Neural crest cell (in vitro differentiated cells): ENCODE results near the gene NOD1. TPM values are rescaled to one million over a fixed set of nuclear protein-coding genes. Genes with fewer than 3 reads are reported as not detected.

Source experiments
- DNase-seq: peaks from one replicate; pipeline ENCODE4 v3.0.0; 2021; ENCODE audit warnings: low read depth, mixed read lengths, low spot score
- H3K27ac Mint-ChIP-seq: one replicate; pipeline ENCODE4 v1.8.0; 2021; ENCODE audit warnings: mild to moderate bottlenecking, mixed read lengths; ENCODE audit not compliant: unreplicated experiment
- H3K27me3 Mint-ChIP-seq: 2 replicates; pipeline ENCODE4 v1.8.0; 2021; ENCODE audit warnings: low read depth, mild to moderate bottlenecking, mixed read lengths
- H3K36me3 Mint-ChIP-seq: 2 replicates; pipeline ENCODE4 v1.8.0; 2021; ENCODE audit warnings: low read depth, mild to moderate bottlenecking, mixed read lengths
- H3K4me1 Mint-ChIP-seq: 2 replicates; pipeline ENCODE4 v1.8.0; 2021; ENCODE audit warnings: mixed read lengths
- H3K4me3 Mint-ChIP-seq: one replicate; pipeline ENCODE4 v1.8.0; 2021; ENCODE audit warnings: mild to moderate bottlenecking, mixed read lengths
- H3K9me3 Mint-ChIP-seq: 2 replicates; pipeline ENCODE4 v1.8.0; 2021; ENCODE audit warnings: mixed read lengths
- total RNA-seq: library from RNA; stranded (reverse); gene quantifications from 2 replicates; pipeline ENCODE4 v1.2.1, GENCODE V29; 2021
- TF ChIP-seq, protein P1 (sequence below): fragments of 200-600 bp; sonication (generic); conservative IDR thresholded peaks from 2 replicates; pipeline ENCODE4 v1.5.0; 2021; ENCODE audit warnings: antibody characterized with exemption, mild to moderate bottlenecking

The NOD1 gene
- total RNA-seq, 1 donor from 2014 or later = 8.1 TPM

DNA sequence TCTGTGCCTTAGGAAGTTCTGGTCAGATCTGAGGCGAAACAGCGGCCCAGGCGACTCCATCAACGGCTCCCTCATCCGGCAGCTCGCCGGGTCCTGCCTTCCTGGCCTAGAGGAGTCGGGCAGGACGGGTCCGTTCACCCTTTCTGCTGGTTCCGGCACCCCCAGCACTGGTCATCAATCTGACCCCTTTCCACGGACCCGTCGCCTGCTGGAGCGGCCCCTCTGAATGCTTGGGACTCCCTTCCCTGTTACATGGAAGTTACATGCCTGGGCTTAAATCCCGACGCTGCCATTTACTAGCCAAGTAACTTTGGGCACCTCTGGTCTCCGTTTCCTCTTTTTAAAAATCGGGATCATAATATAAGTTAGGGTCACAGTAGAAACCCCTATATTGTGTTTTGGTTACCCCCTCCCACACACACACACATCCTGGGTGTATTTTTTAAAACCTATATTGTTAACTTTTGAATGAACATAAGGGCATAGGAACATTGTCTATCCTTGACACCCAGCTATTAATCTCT lies 26.7 kb upstream of the NOD1 start:
- peaks cover 14% of the 10 kb centered on the region for H3K9me3 Mint-ChIP-seq
- H3K4me1 Mint-ChIP-seq = peaks cover 28% of the 10 kb centered on the region
- peaks cover 30% of the 10 kb centered on the region for H3K36me3 Mint-ChIP-seq
- TF ChIP-seq, protein P1, sequence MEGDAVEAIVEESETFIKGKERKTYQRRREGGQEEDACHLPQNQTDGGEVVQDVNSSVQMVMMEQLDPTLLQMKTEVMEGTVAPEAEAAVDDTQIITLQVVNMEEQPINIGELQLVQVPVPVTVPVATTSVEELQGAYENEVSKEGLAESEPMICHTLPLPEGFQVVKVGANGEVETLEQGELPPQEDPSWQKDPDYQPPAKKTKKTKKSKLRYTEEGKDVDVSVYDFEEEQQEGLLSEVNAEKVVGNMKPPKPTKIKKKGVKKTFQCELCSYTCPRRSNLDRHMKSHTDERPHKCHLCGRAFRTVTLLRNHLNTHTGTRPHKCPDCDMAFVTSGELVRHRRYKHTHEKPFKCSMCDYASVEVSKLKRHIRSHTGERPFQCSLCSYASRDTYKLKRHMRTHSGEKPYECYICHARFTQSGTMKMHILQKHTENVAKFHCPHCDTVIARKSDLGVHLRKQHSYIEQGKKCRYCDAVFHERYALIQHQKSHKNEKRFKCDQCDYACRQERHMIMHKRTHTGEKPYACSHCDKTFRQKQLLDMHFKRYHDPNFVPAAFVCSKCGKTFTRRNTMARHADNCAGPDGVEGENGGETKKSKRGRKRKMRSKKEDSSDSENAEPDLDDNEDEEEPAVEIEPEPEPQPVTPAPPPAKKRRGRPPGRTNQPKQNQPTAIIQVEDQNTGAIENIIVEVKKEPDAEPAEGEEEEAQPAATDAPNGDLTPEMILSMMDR = no peak
- H3K27ac Mint-ChIP-seq = peak overlapping the region; percentile 47
- no peaks in the 10 kb centered on the region for H3K27me3 Mint-ChIP-seq
- DNase-seq = no peak
- peak overlapping the region; percentile 87 for H3K4me3 Mint-ChIP-seq

DNA sequence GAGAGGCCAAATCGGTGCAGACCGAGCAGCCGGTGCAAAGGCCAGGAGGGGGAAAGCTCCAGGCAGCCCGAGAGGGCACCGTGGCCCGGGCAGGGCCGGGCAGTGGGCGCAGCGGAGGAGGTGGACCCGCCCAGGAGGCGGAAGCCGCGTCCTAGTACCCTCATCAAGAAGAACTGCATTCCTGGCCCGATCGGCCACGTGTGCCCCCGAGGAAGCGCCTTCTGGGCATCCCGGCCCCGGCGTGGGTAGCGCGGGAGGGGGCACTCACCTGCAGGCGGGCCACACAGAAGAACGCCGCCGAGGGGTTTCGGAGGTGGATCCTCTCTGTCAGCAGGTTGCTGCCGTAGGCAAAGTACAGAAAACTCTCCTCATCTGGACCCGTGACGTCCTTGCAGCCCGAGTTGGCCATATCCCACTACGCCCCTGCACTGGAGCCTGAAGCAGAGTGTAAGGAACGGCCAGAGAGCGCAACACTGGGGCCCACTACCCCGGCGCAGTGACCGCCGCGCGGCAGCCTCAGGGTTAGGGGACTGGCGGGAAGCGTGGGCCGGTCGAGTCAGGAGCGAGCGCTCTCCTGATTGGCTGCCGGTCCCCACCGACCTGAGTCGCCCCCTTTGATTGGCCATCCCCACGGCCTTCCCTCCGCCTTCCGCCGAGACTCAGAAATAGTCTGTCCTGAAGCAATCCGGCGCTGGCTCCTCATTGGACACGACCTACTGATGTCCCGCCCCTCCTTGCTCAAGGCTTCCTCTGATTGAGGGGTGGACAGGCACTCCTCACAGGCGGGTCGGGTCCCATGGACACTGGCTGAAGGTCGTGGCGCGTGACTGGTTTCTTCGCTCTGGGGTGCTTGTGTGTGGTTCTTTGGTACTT lies 26.0 kb upstream of the NOD1 start, which contains the start of gene GGCT:
Gene GGCT (minus strand): TSS at position 529 of the 873 bp plus-strand sequence. CDS start 120 bp downstream, at position 409.
- TF ChIP-seq, protein P1 = no peak
- peak within 1 kb of the TSS; percentile 51 for H3K27ac Mint-ChIP-seq
- H3K9me3 Mint-ChIP-seq = peaks cover 16% of the 10 kb centered on the region
- H3K27me3 Mint-ChIP-seq = no peaks in the 10 kb centered on the region
- peaks cover 35% of the 10 kb centered on the region for H3K36me3 Mint-ChIP-seq
- H3K4me3 Mint-ChIP-seq = peak within 1 kb of the TSS; percentile 87
- H3K4me1 Mint-ChIP-seq = peaks cover 28% of the 10 kb centered on the region
- DNase-seq = peak; percentile 90

DNA sequence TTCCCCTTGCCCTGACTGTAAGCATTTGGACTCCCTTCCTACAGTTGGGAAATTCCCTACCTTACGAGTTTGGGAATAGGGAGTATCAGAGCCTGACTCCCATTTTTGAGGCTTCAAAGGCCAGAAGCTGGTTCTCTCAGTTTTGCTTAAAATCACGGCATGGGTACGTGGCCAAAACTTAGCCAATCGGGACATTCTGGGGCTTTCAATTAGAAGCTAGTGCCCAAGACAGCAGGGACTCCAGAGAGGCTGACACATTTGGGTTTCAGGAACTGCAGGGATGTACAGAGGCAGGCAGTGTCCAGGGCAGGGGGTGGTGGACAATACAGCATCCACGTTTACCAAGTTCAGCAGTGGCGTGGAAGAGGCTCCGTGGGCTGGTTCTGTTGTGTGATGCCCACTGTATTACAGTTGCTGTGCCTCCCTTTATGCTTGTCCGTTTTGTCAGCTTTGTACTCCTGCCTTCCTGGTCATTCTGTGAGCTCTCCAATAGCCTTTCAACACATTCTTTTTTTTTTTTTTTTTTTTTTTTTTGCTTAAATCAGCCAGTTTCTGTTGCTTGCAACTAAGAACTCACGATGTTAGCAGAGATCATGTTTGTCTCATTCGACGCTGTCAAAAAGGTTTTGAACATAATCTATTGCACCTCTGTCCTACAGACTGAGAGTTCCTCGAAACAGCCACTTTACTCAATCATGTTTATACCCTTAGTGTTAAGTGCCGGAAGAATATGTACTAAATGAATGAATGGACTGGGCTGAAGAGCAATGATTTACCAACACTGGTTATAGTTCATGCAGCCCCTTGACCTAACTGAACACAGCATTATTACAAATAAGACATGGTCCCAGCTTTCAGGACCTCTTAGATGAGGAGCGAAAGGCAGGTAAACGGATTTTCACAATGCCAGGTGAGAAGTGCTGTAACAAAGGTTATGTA lies 25.0 kb upstream of the NOD1 start:
- H3K4me3 Mint-ChIP-seq = peak overlapping the region; percentile 87
- no peaks in the 10 kb centered on the region for H3K27me3 Mint-ChIP-seq
- H3K36me3 Mint-ChIP-seq = peaks cover 40% of the 10 kb centered on the region
- peaks cover 16% of the 10 kb centered on the region for H3K9me3 Mint-ChIP-seq
- no peak overlapping the region for H3K27ac Mint-ChIP-seq
- peaks cover 28% of the 10 kb centered on the region for H3K4me1 Mint-ChIP-seq
- no peak for DNase-seq
- TF ChIP-seq, protein P1 = no peak

DNA sequence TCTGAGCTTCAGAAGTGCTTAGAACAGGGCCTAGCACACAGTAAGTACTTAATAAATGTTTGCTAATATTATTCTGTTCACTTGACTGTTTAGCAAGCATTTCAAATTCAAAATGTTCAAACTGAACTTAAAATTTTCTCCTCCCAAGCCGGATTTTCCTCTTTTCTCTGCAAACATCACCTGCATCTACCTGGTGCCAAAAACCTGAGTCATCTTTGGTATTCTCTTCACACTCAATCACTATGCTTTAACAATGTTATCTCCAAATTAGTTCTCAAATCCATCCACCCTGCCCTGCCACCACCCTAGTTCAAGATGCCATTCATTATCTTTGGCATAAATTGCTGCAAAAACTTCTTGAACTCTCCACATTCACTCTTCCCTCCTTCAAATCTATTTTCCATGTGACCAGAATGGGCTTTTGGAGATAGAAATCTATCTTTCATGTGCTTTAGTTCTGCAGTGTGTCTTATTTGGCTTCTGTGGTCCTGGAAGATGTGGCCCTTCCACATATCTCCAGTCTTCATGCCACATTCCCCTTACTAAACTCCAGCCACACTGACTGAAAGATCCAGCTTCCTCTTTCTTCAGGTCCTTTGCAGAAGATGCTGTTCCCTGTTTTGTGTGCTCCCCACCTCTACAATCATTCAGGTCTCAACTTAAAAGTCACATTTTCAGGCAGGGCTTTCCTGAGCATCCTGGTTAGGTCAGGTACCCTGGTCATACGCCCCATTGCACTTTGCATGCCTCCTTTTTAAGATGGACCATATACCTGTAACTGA lies 24.1 kb upstream of the NOD1 start:
- Mint-ChIP-seq H3K36me3 (peaks cover 41% of the 10 kb centered on the region), H3K9me3 (peaks cover 14% of the 10 kb centered on the region), H3K4me3 (peak overlapping the region; percentile 46), H3K27me3 (no peaks in the 10 kb centered on the region), H3K27ac (no peak overlapping the region), H3K4me1 (peaks cover 28% of the 10 kb centered on the region)
- no peak for DNase-seq
- TF ChIP-seq, protein P1 = no peak
